Tracheal epithelial cell (primary cell): Measurements from ENCODE around the gene GABRA4. TPM values are rescaled to one million over a fixed set of nuclear protein-coding genes. Genes with fewer than 3 reads are reported as not detected.

ENCODE experiments used
- total RNA-seq: library from RNA; depleted of rRNA; stranded (reverse); fragments of >200 nt; gene quantifications from 2 replicates; pipeline ENCODE4 v1.2.1, GENCODE V29; 2014

GABRA4 gene
- not detected in 2 replicates for total RNA-seq

DNA sequence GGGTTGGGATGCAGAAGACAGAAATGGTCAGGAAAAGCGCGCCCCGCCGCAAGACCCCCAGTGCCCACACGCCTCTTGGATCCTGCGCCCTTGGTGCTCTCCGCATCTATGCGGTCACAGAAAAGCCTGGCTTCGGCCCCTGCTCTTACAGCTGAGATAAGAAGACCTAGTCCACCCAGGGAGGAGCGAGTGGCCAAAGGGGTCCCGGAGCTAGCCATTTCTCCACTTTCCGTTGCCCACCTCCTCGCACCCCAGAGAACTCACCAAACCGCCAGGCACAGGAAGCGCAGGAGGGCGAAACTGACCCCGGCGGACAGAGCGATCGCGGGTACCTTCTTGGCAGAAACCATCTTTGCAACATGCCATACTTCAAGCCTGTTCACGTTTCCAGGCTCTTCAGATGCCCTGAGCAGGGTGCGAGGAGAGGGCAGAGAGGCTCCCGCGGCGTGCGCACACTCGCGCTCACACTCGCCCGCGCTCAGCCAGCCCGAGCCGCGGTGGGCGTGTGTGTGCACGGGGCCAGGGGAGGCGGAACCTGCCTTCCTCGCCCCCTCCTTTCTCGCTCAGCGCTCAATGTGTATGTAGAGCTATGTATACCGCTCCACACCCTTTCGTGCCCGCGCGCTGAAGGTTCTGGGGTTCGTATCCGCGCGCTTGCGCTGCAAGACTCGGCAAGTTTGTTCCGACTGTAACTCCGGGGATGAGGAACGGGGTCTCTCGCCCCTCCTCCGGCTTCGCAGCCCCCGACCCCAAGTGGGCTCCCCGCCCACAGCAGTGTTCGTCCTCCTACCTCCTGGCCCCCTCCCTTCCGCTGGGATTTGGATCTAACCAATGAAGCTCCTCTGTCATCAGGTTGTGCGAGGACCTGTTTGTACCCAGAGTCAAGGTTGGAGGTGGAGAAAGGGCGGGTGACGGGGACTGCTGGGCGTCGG is at the start of gene GABRA4:
GABRA4 (minus strand) TSS at position 507 of the 932 bp plus-strand sequence; CDS start at position 350, 157 bp downstream.

DNA sequence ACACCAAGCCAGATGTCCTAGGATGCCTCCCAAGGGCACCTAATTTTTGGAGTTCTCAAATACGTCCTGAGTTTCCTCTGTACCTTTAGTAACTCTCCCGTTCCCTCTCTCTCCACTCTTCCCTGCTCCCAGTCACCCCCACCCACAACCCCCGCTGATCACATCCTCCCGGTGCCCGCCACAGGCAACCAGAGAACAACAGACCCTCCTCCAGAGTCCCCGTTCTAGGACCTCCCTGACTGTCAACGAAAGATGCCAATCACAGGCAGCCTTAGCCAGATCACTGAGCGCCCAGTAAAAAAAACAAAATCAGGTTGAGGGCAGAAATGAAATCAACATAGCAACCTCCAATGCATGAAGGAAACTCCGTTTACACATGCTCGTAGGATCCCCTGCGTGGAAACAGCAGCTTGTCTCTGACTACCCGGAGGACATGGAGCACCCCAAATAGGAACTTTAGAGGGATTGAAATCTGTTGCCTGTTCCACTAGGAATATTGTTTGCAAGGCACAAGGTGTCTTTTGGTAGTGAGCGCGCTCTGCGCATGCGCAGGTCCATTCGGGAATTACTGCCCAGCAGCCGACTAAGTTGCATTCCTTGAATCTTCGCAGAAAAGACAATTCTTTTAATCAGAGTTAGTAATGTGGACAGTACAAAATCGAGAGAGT is 37.8 kb upstream of the GABRA4 start, which contains the start of gene GABRB1:
GABRB1 (plus strand) TSS at position 557 of the 668 bp plus-strand sequence.

DNA sequence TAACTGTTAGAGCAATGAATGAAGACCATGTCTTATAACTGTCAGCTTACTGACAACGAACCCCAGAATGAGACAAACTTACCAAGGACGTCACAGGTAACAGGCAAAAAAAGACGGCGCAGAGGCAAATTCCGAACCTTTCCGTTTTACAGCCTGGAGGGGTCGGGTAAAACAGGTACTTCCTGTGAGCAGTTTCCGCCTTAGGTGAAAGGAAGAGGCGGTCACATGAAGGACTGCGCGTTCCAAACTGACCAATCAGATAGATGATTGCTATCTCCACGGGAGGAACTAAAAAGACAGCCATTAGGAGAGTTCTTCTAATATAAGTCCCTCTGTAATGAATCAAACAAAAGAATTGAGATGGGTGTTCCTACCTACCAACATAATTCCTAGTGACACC is 84.3 kb downstream of the GABRA4 start, which contains the start of gene COX7B2:
COX7B2 (minus strand) TSS at position 168 of the 400 bp plus-strand sequence. CDS start 174,053 bp downstream, outside the sequence.

Other genes starting within 250 kb of the GABRA4 start
- not detected in 2 replicates for gene COX7B2, start 84.3 kb downstream of the GABRA4 start, total RNA-seq
- gene GABRB1, start 38.0 kb upstream of the GABRA4 start, total RNA-seq = not detected in 2 replicates